AG10803 (cell line): ENCODE measurements around the gene SYT7.

ENCODE experiments used
- DNase-seq: peaks from one replicate; pipeline ENCODE4 v3.0.0; 2010; ENCODE audit warnings: low read depth
- H3K4me3 ChIP-seq: 2 replicates; pipeline ENCODE4 v1.5.1; 2011; ENCODE audit warnings: mild to moderate bottlenecking, low read length, control low read depth
- TF ChIP-seq, protein P1 (sequence below): conservative IDR thresholded peaks from 2 replicates; pipeline ENCODE4 v1.5.1; 2011; ENCODE audit warnings: mild to moderate bottlenecking, low read length, control low read depth, inconsistent platforms

The SYT7 gene

DNA sequence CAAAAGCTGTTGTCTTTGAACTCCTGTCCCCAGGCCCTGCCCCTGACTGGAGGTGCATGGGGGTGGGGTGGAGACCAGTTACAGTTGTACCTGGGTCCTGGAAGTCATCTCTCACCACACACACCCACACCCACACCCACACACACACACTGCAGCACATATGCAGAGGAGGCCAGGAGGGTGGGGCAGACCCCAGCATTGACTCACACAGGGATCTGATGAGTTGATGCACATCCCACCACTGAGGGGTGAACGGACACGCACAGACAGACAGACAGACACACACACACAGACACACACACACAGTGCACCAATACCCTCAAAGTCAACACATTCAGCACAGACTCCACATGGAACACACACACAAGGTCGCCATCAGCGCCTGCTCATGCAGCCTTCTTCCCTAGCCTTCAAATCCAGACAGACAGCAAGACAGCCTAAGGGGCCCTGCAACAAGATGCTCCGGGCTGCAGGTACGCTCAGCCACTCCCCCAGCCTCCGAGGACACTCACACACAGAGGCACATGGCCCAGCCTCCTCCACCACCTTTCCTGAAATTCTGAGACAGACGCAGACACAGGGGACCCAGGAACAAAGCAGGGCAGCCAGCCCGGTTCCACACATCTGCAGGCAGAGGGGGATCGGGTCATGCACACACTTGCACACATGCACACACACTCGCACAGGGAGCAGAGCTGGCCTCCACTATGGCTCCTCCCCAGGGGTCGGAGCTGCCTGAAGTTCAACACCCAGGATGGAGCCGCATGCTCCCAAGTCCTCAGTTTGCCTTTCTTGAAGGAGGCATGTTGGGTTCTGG, 26.5 kb downstream of the SYT7 start:
- no peak for DNase-seq
- TF ChIP-seq, protein P1, sequence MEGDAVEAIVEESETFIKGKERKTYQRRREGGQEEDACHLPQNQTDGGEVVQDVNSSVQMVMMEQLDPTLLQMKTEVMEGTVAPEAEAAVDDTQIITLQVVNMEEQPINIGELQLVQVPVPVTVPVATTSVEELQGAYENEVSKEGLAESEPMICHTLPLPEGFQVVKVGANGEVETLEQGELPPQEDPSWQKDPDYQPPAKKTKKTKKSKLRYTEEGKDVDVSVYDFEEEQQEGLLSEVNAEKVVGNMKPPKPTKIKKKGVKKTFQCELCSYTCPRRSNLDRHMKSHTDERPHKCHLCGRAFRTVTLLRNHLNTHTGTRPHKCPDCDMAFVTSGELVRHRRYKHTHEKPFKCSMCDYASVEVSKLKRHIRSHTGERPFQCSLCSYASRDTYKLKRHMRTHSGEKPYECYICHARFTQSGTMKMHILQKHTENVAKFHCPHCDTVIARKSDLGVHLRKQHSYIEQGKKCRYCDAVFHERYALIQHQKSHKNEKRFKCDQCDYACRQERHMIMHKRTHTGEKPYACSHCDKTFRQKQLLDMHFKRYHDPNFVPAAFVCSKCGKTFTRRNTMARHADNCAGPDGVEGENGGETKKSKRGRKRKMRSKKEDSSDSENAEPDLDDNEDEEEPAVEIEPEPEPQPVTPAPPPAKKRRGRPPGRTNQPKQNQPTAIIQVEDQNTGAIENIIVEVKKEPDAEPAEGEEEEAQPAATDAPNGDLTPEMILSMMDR = no peak
- no peak overlapping the region for H3K4me3 ChIP-seq

DNA sequence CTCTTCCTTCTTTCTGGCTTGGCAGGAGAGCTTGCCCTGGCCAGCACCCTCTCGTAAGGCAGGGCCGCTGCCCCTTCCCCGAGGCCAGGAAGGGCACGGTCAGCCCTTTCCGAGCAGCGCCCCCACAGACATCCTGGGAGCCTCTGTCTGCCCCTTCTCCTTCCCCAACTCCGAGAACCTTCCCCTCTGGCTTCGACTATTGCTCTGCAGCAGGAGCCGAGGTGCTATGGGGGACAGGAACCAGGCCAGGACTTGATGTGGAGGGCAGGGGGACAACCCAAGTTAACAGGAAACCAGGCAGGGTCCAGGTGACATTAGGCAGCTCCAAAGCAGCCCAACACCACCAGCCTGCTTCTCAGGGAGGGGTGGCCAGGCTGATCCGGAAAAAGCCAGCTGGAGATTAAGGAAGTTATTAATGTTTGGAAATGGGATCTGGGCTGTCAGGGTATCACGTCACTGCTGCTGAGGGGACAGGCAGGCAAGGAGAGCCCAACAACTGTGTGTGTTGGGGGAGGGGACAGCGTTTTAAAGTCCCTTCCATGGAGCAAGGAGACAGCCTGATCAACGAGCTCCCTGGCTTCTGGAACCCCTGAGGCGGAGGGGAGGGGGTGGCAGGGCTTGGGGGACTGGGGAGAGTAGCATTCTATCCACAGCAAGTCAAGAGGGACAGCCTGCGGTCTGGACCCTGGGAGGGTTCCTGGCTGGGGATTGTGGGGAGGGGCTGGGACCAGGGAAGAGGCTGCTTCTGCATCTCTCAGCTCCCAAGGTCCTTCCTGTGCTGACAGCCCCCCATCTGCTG, 27.3 kb downstream of the SYT7 start:
- no peak overlapping the region for H3K4me3 ChIP-seq
- TF ChIP-seq, protein P1 = no peak
- DNase-seq = no peak

DNA sequence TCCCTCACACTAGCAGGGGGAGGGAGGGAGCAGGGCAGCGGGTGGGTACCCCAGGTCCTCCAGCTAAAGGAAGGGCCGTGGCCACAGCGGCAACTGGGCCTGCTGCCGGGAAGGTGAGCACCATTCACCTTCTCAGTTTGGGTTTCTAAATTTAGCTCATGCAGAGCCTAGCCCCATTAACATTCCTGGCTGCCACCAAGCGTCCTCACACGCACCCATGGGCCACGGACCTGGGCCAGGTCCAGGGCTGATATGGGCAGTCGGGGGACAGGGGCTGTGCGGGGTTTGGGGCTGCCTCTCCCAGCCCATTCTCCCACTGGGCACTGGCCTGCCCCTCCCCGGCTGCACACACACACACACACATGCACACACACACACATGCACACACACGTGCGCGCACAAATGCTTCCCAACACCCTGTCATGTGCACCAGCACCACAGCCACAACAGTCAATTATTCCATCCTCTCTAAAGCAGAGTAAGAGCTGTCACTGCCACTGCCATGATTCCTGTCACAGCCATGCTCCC, 28.7 kb downstream of the SYT7 start:
- H3K4me3 ChIP-seq = no peak overlapping the region
- TF ChIP-seq, protein P1 = no peak
- no peak for DNase-seq

DNA sequence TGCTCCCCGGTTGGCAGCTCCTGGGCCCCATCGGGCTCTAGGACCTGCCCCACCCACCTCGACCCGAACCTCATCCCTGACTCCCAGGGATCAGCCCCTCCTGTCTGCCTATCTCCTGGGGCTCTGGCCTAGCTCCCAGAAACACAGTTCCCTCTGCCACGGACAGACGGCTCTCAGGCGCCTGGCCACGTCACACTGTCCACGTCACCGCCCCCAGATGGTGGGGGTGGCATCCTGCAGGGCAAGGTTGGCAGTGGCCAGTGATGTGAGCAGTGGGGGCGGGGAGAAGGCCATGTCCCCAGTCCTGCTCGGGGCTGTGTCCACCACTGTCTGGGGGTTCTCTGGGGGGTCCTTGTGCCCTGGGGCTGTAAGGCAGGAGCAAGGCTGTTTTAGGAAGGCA, 29.2 kb downstream of the SYT7 start:
- DNase-seq = peak; percentile 30
- TF ChIP-seq, protein P1 = no peak
- no peak overlapping the region for H3K4me3 ChIP-seq

DNA sequence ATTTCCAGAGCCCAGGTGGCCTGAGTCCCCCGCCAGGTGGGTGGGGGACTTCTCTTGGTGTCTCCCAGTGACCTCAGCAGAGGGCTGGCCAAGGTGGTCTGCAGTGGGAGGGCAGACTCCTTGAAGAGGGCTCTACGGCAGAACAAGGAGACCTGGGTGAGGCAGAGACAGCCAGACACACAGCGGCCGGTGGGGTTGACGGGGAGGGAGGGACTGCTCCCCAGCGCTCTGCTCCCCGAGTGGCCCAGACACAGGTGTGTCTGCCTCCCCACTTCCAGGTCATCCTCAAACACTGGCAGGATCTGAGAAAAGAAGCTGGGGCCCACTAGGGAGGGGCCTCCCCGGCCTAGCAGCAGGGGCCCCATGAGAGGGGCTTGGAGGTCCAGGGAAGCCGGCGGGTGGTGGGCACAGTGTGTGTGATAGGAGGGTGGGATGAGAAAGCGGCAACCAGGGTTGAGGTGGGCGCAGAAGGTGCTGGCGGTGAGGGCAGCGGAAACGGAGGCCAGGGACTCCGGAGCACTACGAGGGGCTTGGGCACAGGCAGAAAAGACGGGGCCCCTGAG, 30.1 kb downstream of the SYT7 start:
- H3K4me3 ChIP-seq = no peak overlapping the region
- TF ChIP-seq, protein P1 = no peak
- no peak for DNase-seq

DNA sequence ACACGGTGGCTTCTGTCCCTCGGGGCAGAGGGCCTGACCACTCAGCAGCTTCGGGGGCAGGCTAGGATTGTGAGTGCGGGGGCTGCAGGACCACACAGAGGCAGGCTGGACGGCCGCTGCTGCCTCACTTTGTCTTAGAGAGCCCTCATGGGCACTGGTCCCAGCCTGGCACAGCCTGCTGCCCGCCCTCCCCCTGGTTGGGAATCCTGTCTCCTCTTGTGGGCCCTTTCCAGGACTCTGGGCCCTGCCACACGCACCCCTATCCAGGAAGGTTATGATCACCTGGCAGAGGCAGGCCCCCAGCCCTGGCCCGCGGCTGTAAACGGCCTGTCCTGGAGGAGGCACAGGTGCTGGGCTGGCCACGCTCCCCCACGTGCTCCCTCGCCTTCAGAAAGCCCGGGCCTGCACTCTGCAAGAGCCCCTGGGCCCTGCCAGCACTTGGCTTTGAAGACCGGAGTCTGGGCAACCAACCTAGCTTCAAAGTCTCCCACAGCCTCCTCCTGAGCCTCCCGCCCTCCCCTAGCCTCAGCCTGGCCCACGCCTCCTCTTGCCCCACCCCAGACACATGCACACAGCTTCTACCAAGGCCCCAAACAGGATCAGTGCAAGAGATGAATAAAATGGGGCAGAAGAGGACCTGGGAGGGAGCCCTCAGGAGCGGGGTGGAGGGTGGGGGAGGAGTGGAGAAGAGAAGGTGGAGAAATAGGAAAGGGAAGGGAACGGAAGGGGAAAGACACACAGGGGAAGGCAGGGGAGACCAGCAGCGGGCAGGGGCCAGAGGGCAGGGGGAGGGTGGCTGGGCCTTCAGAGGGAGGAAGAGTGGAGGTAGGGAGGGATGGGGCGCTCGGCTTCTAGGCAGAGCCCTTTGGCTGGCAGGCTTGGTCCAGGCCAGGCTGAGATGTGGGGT, 31.0 kb downstream of the SYT7 start:
- TF ChIP-seq, protein P1 = no peak
- no peak overlapping the region for H3K4me3 ChIP-seq
- no peak for DNase-seq
